GM18520 (cell line): ENCODE data around the gene REEP3.

Source experiments
- ATAC-seq: cut with Tn5 transposase; IDR thresholded peaks from one replicate; pipeline ENCODE4 v1.9.1; 2021; ENCODE audit not compliant: unreplicated experiment

The REEP3 gene

DNA sequence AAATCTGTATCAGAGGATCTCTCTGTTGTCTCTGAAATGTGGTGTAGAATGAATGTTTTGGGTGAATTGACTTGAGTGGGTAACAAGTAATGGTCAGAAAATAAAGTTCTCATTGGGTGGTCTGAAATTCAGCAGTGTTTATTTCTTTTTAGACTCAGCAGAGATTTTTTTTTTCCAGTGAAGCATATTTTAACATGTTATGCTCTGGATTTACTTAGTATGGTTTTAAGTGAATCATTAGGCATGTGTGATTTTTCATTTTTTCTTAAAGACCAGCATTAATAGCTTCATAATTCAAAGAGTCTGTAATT, 63.5 kb downstream of the REEP3 start:
- ATAC-seq: no peak

DNA sequence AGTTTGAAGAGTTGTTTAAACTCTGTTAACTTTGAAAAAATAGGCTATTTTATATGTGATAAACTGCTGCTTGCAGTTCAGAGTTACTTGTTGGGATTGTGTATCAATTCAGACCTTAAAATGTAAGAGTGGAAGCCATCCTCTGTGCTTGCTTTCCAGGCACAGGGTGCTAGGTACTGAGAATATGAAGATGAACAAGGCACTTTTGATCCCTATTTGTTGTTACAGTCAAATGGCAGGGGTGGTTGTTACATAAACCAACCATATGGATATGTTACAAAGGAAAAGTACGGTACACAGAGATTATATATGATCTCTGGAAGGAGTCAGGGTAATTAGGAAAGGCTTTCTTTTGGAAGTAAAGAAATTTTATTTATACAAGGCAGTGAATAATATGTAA, 63.8 kb downstream of the REEP3 start:
- ATAC-seq: no peak

DNA sequence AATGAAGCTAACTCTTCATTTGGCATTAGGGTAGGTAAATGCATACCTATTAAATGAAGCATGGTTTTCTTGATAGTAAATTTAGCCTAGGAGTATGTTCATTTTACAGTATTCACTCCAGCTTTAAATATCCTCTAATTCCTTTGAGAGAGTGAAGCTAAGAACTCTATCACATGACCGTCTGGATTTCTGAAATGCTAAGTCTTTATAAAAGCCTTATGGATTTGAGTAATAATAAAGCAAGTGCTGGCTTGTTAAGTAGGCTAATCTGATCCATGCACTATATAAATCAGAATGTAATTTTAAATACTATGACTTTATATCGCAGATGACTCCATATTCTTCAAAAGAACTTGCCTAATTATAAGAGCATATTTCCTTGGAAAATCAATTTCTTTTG, 64.8 kb downstream of the REEP3 start:
- ATAC-seq: no peak

DNA sequence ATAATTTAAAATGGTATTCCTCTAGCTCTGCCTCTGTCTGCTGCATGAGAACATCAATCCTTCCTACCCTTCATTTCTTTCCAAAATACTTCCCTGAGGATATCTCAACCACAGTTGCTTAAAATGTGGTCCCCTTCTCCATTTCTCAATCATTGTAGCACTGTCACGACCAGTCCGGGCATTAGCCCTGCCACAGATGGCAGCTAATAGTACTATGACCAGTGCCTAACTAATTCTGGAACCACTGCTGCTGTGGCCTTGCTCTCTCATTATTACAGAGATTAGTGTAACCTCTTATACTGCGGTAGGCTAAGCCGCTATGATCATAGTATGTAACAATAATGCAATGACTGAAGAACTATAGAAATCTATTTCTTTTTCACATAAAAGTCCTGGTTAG, 66.0 kb downstream of the REEP3 start:
- no peak for ATAC-seq

DNA sequence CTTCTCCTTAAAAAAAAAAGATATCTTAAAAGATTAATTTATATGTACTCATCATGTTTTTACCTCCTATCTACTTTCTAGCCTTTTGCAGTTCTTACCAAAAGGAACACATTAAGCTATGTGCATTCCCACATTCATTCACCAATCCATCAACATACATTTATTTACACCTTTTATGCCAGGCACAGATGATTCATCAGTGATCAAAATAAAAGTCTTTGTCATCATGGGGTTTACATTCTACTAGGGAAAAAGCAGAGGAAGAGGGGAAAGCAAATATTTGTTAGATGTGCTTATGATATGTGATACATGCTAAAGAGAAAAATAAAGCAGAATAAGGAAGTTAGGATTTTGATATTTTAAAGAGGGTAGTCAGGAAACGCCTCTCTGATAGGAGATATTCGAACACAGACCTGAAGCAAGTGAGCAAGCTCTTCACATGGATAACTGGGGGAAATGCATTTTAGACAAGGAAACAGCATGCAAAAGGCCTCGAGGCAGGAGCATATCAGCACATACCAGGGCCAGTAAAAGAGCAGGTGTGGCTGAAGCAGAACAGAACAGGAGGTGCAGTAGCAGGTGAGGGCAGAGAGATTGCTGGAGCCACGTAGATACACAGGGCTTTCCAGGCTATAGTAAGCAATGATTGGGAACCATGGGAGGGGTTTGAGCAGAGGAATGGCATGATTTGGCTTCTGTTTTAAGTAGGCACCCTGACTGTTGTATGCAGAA, 67.4 kb downstream of the REEP3 start:
- no peak for ATAC-seq

DNA sequence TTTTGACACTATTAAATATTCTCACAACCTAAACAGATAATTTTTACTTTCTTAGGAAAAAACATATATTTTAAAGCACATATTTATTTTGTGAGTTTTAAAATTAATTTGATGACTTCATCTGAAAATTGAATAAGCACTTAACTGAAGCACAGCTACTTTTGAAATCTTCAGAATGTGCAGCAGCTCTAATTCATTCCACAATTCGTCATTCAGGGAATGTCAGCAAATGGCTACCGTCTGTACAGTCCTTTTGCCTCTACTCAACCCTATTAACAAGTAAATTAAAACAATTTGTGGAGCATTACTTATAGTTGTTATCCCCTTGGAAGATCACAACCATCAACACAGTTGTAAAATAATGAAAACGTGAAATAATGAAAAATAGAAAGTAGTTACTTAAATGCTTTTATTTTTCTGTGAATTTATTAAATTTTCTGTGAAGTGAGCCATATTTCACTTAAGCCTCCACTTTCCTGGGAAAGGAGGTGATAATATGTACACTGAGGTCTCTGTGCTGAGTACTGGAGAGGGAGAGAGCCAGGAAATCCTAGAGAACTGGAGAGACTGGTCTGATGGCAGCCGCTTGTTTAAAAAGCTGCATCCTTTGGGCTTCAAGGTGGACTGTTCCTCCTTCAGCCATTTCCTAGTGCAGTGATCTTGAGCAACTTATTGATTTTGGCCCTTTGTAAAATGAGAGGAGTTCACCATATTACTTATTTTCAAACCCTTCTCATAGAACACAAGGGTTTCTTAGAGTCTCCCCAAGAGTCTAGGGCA, 70.6 kb downstream of the REEP3 start:
- ATAC-seq: no peak

DNA sequence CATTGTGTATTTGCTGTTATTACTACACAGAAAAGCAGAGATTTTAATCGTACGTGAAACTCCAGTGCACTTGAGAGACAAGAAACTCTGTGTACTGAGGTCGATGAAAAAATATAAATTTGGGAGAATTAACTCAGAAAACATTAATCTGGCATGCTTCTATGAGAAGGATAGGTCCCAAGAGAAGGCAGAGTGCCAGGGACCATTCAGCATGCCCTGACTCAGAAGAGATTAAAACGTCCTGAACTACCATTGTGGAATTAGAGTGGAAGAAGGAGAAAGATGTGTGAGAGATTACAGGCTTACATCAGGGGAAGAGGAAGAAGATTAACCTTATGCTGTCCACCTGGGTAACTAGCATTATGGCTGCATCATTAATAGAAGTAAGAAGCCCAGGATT, 72.4 kb downstream of the REEP3 start:
- no peak for ATAC-seq

DNA sequence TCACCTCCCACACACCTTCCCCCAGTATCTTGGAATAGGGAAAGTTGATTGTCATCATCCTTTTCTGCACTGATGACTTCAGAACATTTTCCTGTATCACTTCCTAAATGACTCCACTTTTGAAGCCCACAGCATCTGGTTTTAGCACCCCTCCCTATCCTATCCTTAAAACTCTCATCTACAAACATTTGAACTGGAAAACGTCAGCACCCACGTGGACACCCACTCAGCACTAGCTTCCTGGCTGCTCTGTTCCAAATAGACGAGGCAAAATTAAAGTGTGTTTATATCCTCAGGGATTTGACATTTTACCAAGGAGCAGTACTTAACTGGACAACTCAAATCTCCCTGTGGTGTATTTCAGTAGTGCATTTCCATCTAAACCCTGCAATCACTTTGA, 73.9 kb downstream of the REEP3 start:
- ATAC-seq: no peak

DNA sequence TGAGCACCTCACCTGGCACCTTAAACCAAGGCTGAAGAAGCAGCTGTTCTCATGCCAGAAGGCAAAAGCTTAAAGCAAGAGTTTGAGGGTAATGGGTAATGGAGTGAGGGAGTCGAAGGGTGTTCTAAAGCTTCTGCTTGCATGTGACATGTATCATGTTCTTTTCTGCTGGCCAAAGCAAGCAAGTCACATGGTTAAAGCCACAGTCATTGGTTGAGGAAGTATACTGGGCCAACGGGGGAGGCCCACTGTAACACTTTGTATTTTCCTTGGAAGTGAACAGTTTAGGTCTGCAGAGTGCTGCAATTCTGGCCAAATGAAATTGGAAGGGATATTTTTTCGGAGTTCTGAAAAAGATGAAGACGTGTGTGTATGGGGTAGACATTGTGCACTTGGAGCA, 75.7 kb downstream of the REEP3 start:
- ATAC-seq: no peak

DNA sequence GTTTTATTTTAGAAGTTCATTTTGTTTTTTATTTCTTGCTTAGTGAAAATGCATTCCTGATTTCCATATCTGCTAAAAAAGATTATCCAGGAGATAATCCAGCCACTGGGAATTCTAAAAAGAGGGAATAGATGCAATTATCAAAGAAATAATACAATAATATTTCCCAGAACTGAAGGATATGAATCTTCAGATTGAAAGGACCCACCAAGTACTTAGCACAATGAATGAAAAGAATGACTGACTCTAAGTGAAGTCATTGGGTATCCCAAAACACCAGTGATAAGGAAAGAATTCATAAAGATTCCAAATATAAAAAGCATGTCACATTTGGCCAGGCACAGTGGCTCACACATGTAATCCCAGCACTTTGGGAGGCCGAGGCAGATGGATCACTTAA, 79.3 kb downstream of the REEP3 start:
- ATAC-seq: no peak

DNA sequence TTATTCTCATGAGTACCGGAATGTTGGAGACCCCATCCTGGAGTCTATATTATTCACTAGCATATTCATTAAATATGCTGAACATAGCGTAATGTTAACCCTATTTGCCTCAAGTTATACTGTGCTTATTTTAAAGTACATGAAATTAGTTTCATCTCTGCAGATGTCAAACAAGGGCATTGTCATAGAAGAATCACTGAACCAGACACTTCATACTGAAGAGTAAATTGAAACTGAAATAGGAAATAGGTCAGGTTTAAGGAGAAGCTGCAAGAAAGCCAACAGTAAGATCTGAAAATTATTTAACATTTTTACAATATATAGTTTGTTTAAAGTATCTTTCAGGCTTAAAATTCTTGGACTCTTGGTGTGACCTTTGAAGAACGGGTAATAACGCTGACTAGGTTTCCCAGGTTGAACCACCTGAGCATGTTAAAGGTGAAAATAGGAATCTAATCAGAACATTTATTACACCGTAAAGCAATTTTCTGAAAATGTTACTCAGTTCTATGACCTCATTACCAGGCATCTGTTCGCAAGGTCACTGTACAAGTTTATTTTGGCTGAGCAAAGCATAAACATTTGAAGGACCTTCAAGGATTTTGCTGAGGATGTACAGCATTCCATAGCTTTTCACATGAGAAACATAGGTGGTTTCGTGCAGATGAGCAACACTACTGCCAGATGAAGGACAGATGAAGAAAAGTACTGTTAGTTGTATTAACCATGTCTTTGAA, 82.7 kb downstream of the REEP3 start:
- no peak for ATAC-seq

DNA sequence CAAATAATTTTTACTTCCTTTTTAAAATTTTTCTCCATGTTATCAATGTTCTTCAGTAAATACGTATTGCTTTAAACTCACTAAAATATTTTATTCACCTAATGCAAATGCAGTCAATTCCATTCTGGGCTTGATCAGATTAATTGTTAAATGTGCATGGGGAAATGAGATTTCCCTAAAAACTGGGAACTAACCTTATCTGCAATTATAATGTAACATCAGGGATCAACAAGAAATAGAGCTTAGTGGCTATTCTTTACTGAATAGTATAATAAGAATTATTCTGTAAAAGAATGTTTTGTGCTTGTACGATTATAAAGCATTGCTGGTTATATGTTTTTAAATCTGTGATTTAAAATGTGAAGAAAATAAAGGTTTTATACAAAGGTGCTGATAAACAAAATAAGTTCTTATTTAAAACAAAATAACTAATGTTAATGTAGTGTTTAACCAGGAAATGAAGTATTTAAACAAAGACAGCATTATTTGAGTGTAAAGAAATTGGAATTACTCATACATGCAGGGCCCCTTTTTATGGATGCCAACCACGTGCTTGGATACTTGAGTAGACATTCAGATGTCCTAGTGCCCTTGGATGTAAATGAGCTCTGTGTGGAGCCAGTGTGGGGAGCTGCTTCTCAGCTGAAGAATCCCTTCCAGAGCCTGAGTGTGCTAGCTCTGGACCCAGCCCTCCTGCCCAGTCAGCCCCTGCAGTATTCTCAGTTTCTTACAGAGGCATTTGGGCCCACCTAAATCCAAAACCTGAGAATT, 84.2 kb downstream of the REEP3 start:
- no peak for ATAC-seq

DNA sequence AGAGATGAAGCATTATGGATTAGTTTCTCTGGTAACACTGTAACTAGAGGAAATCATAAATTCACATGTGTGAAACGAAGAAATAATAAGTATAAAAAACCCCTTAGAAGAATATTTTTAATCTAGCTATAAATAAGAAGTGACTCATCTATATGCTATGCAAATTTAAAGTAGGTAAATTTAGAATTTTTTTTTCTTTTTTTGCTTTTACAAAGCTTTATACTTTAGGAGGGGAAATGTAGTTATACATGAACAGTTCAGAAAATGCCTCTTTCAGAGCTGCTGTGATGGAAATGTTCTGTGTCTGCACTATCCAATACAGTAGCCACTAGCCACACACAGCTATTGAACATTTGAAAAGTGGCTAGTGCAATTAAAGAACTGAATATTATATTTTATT, 87.3 kb downstream of the REEP3 start:
- no peak for ATAC-seq

DNA sequence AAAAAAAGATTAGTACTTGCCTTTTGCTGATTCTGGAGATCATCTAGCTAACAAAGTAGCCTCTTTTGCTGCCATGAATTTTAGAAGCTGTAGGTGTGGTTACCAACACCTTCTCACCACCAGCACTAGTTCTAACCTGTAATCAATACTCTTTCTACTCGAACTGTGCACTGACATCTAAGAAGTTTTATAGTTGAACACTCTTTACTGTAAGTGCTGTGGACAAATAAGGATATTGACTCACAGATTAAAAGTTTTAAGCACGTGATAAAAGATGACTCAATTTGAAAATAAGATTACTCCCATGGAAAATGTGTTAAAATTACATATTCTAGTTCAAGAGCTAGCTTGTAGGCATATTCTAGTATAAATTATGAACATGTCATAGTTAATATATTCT, 89.9 kb downstream of the REEP3 start:
- ATAC-seq: no peak

DNA sequence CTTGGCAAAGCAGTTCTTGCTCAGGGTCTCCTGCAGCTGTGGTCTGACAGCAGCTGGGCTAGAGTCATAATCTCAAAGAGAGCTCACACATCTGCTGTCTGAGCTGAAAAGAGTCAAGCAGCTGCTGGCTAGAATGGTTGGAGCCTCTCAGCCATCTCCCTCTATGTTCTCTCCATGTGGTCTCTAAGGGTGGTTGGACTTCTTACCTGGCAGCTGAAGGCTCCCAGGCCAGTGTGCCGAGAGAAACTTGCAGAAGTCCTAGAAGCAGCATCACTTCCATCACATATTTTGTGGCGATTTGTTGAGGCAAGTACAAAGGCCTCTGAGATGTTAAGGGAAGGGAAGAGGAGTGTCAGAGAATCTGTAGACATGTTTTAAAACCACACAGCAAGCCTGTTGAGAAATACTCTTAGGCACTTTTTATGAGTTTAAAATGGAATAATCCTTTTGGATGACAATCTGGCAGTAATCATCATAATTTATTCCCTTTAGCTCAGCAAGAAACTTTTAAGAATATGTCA, 93.2 kb downstream of the REEP3 start:
- no peak for ATAC-seq

DNA sequence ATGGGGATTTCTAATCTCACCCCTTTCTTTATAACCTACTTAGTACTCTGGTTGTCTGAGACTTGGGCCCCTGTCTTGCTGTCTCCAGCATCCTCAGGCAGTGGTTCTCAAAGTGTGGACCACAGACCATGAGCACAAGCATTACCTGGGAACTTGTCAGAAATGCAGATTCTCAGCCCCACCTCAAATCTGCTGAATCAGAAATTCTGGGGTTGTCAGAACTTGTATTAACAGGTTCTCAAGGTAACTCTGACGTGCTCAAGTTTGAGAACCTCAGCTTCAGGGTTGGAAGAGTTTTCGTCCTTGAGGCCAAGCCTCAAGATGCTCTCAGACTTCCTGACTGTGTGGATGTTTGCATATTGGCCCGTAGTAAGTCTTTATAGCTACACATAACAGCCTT, 97.4 kb downstream of the REEP3 start:
- ATAC-seq: no peak

DNA sequence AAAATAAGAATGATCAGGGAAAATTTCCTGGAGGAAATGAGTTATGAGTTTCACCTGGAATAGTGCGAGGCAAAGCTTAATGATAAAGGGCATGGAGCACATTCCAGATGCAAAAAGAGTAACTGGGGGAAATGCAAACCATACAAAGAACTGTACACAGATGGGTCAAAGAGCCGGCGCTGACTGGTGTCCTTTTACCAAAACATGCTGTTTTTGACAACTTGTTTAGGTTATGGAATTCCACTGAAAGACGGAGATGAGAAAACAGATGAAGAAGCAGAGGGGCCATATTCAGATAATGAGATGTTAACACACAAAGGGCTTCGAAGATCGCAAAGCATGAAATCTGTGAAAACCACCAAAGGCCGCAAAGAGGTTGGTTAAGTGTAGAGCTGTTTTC, 98.2 kb downstream of the REEP3 start:
- no peak for ATAC-seq

DNA sequence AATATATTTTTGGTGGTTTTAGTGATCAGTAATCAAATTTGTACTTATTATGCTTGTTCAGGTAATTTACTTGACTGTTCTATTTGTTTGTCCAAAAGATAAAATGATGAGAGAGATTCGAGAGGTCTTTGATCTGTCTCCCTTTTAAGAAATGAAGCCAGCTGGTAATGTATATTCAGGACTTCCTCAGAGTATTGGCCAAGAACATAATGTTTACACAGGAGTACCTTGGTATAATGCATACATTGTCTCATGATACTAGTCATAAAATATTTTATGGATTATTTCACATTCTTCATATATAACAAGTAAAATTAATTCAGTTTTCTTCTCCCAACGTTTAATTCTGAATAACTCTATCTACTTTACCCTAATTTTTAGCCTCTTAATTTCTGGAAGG, 100.9 kb downstream of the REEP3 start:
- ATAC-seq: no peak

DNA sequence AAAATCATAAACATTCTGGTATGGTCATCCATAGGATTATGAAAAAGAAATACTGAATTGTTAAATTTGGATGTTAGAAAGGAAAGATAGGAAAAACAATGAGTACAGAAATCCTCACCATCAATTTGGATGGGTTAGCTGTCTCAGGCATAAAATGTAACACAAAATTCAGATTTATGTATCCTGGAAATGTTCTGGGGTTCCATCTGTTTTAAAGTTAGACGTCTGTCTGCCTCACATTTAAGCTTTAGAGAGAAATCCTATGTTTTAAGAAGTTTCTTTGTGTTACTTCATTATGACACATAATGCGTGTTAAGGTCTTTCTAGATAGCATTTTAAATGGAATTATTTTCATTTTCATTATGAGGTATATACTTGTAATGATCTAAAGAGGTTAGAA, 103.5 kb downstream of the REEP3 start:
- no peak for ATAC-seq

DNA sequence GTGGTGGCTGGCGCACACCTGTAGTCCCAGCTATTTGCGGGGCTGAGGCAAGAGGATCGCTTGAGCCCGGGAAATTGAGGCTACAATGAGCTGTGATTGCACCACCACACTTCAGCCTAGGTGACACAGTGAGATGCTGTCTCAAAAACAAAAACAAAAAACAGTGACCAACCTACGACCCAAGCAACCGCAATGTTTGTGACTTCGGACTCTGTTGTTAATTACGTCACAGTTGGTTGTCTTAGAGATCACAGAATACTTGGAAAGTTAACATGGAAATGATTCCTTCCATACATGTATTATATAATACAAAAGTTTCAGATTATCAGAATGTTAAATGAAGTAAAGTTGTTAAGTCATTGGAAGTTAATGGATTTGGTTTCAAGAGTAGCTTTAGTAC, 106.2 kb downstream of the REEP3 start:
- no peak for ATAC-seq

DNA sequence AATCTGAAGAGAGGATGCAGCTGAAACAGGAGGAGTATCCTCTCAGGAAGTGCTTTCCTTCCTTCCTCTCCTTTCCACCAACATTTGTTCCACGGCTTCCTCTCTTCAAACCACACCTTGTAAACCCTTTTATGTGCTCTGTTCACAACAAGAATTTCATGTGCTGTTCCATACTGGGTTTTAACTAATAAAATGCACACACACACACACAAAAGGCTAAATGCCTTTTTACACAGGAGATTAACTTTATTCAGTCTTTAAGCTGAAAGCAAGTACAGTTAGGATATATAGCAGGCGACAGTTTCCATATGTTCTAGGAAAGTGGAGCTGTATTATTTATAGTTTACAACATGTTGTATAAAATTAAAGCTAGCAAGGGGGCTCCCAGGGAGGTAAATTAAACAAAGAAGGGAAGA, 106.7 kb downstream of the REEP3 start:
- ATAC-seq: no peak
